Transverse colon (tissue), 4 donors: ENCODE results near the gene PITRM1. TPM values are rescaled to one million over a fixed set of nuclear protein-coding genes. Genes with fewer than 3 reads are reported as not detected.

Source experiments
- DNase-seq: peaks from one replicate; pipeline ENCODE4 v3.0.0-alpha.2; 2019
- H3K27ac ChIP-seq, 4 donors: fragments of 200-600 bp; sonication (generic); 2 replicates each; pipeline ENCODE4 v1.5.1; 2016 to 2018; ENCODE audit warnings: inconsistent platforms in 4 of 4
- H3K27me3 ChIP-seq: fragments of 200-600 bp; sonication (generic); 2 replicates; pipeline ENCODE4 v1.5.1; 2017; ENCODE audit warnings: inconsistent platforms
- H3K36me3 ChIP-seq, 4 donors: fragments of 200-600 bp; sonication (generic); 2 replicates each; pipeline ENCODE4 v1.5.1; 2017 to 2019; ENCODE audit warnings: inconsistent platforms in 4 of 4
- H3K4me1 ChIP-seq, 4 donors: fragments of 200-600 bp; sonication (generic); 2 replicates each; pipeline ENCODE4 v1.5.1; 2017 to 2020; ENCODE audit warnings: inconsistent platforms in 4 of 4
- H3K4me3 ChIP-seq, 4 donors: fragments of 200-600 bp; sonication (generic); 1 replicate in 1 of 4; 2 replicates in 3 of 4; pipeline versions ENCODE4 v1.5.1 to v1.6.1; 2017 to 2019; ENCODE audit warnings: inconsistent platforms in 4 of 4
- H3K9me3 ChIP-seq, 2 donors: fragments of 200-600 bp; sonication (generic); 2 replicates each; pipeline ENCODE4 v1.5.1; 2017 to 2019; ENCODE audit warnings: inconsistent platforms in 2 of 2
- EP300 ChIP-seq: sonication (generic); formaldehyde crosslinking; IDR thresholded peaks from one replicate; pipeline ENCODE4 v1.6.1; 2017; ENCODE audit warnings: antibody characterized with exemption, low read depth
- POLR2A ChIP-seq: fragments of 450-650 bp; IDR thresholded peaks from one replicate; pipeline ENCODE4 v1.6.1; 2016; ENCODE audit warnings: antibody characterized with exemption, mild to moderate bottlenecking, moderate library complexity
- POLR2AphosphoS5 ChIP-seq, 3 donors: sonication (generic); formaldehyde crosslinking; IDR thresholded peaks; one replicate each; pipeline ENCODE4 v1.6.1; 2016; ENCODE audit warnings: antibody characterized with exemption in 3 of 3
- WGBS, 2 donors: methylation state at CpG; one replicate each; pipeline ENCODE4 v1.1.5; 2018; ENCODE audit warnings: low coverage in 1 of 2; 5-methylcytosine and 5-hydroxymethylcytosine counted together
- in situ Hi-C, 4 donors: fragments of 200-750 bp; cut with MboI; loops; one replicate each; pipeline versions ENCODE4 v1.15.0 to v1.15.1; 2017; ENCODE audit warnings: low sequenced_read_pairs in 3 of 4, low pct_ligation_motif_present in 1 of 4, low pct_unique_long_range_greater_than_20kb in 1 of 4
- intact Hi-C: fragments of 100-400 bp; cut with DNase I; formaldehyde crosslinking; loops from one replicate; pipeline ENCODE4 v1.15.1; 2023; ENCODE audit warnings: low total_unique reads
- total RNA-seq, 4 donors: library from RNA; depleted of rRNA; stranded (reverse); fragments of >200 nt; gene quantifications; one replicate each; pipeline ENCODE4 v1.1.0, GENCODE V29; 2016
- TF ChIP-seq, protein P1 (sequence below), 5 experiments: fragments of 200-600 bp in 3 of 5; fragments of 450-650 bp in 2 of 5; sonication (generic) in 3 of 5; IDR thresholded peaks; 1 replicate in 2 of 5; 2 replicates in 3 of 5; pipeline ENCODE4 v1.5.1; 2016 to 2017; ENCODE audit warnings: antibody characterized with exemption in 5 of 5, inconsistent platforms in 3 of 5, mild to moderate bottlenecking in 2 of 5, moderate library complexity in 1 of 5

PITRM1 gene
- total RNA-seq, 4 donors from 2014 or later, result 50.9 to 108 (median 67.6) TPM

DNA sequence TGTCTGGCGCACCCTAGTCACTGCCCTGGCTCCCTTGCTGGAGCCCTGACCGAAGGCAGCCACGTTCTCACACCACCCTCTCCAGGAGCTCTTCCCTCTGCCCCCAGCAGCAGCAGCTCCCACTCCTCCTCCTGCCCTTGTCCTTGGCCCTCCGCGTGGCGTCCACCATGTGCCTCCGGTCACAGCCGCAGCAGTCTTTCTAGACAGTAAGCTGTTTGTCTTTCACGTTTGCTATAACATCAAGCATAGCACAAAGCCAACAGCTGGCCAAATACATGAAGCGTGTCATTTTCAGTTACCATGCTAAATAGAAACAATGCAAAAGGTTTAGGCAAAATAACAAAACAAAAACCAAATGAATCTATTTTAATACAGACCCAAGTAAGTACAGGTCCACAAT, 3.3 kb downstream of the PITRM1 start:
- intact Hi-C loops, result no loop called here
- no peak overlapping the region for H3K4me3 ChIP-seq
- DNase-seq, result no peak
- no peaks in the 10 kb centered on the region for H3K27me3 ChIP-seq
- 60 to 91% methylated on average over 2 to 10 of the region's 10 CpGs for WGBS, 2 donors
- H3K36me3 ChIP-seq, result peaks cover 0 to 37% (median 13%) of the 10 kb centered on the region in 4 donors
- TF ChIP-seq POLR2A (no peak), EP300 (no peak)
- TF ChIP-seq, protein P1, sequence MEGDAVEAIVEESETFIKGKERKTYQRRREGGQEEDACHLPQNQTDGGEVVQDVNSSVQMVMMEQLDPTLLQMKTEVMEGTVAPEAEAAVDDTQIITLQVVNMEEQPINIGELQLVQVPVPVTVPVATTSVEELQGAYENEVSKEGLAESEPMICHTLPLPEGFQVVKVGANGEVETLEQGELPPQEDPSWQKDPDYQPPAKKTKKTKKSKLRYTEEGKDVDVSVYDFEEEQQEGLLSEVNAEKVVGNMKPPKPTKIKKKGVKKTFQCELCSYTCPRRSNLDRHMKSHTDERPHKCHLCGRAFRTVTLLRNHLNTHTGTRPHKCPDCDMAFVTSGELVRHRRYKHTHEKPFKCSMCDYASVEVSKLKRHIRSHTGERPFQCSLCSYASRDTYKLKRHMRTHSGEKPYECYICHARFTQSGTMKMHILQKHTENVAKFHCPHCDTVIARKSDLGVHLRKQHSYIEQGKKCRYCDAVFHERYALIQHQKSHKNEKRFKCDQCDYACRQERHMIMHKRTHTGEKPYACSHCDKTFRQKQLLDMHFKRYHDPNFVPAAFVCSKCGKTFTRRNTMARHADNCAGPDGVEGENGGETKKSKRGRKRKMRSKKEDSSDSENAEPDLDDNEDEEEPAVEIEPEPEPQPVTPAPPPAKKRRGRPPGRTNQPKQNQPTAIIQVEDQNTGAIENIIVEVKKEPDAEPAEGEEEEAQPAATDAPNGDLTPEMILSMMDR (IDR thresholded peaks at IDR 0.05), result no peak
- no peaks in the 10 kb centered on the region for H3K9me3 ChIP-seq
- in situ Hi-C loops, result no loop called here
- no peak overlapping the region for H3K27ac ChIP-seq
- H3K4me1 ChIP-seq, result peaks cover 5 to 10% (median 8%) of the 10 kb centered on the region in 4 donors

- peaks cover 0 to 52% (median 19%) of the 10 kb centered on the region in 4 donors for H3K36me3 ChIP-seq
- H3K27me3 ChIP-seq, result no peaks in the 10 kb centered on the region
- 92 to 97% methylated on average over 6 to 21 of the region's 21 CpGs for WGBS, 2 donors
- TF ChIP-seq POLR2A (no peak), EP300 (no peak), POLR2AphosphoS5 (IDR thresholded peaks at IDR 0.05) (no peak)
- TF ChIP-seq, protein P1 (IDR thresholded peaks at IDR 0.05), result no peak
- no peak for DNase-seq
- H3K4me3 ChIP-seq, result no peak overlapping the region
- peaks cover 5 to 10% (median 8%) of the 10 kb centered on the region in 4 donors for H3K4me1 ChIP-seq
- H3K9me3 ChIP-seq, result no peaks in the 10 kb centered on the region
- no peak overlapping the region for H3K27ac ChIP-seq
- in situ Hi-C loops, result no loop called here
- intact Hi-C loops, result no loop called here
Observed at GRCh38 chr10:3167611-3168330, 4.8 kb downstream of the PITRM1 start.

- DNase-seq, result no peak
- peaks cover 0 to 59% (median 22%) of the 10 kb centered on the region in 4 donors for H3K36me3 ChIP-seq
- intact Hi-C loops, result no loop called here
- H3K9me3 ChIP-seq, result no peaks in the 10 kb centered on the region
- peaks cover 5 to 9% (median 6%) of the 10 kb centered on the region in 4 donors for H3K4me1 ChIP-seq
- in situ Hi-C loops, result no loop called here
- WGBS, 2 donors, result 86 to 95% methylated on average over 9 to 10 of the region's 10 CpGs
- H3K27ac ChIP-seq, result no peak overlapping the region
- no peaks in the 10 kb centered on the region for H3K27me3 ChIP-seq
- no peak for TF ChIP-seq EP300
- no peak for TF ChIP-seq POLR2AphosphoS5 (IDR thresholded peaks at IDR 0.05)
- TF ChIP-seq, protein P1 (IDR thresholded peaks at IDR 0.05), result no peak
- no peak for TF ChIP-seq POLR2A
- no peak overlapping the region for H3K4me3 ChIP-seq
Observed at GRCh38 chr10:3166496-3167290, 5.9 kb downstream of the PITRM1 start.

GRCh38 chr10:3165196-3165595, 7.4 kb downstream of the PITRM1 start:
- WGBS, 2 donors, result 92 to 97% methylated on average over 9 of the region's 9 CpGs
- no peaks in the 10 kb centered on the region for H3K9me3 ChIP-seq
- DNase-seq, result no peak
- H3K36me3 ChIP-seq, result peaks cover 0 to 69% (median 22%) of the 10 kb centered on the region in 4 donors
- in situ Hi-C loops, result no loop called here
- no peak overlapping the region for H3K27ac ChIP-seq
- intact Hi-C loops, result no loop called here
- H3K27me3 ChIP-seq, result no peaks in the 10 kb centered on the region
- TF ChIP-seq POLR2A (no peak), POLR2AphosphoS5 (IDR thresholded peaks at IDR 0.05) (no peak), EP300 (no peak)
- TF ChIP-seq, protein P1 (IDR thresholded peaks at IDR 0.05), result no peak
- H3K4me3 ChIP-seq, result no peak overlapping the region
- H3K4me1 ChIP-seq, result no peaks in the 10 kb centered on the region
